Left renal pelvis (tissue), 4 donors: ENCODE measurements around the gene HNRNPH1. TPM values are rescaled to one million over a fixed set of nuclear protein-coding genes. Genes with fewer than 3 reads are reported as not detected.

Experiments used
- DNase-seq, 4 donors: peaks; one replicate each; pipeline ENCODE4 v3.0.0-alpha.2; 2013; ENCODE audit warnings: low read depth in 4 of 4, low spot score in 3 of 4
- polyA plus RNA-seq, 4 donors: library from polyadenylated mRNA; unstranded; fragments of 120-200 nt; gene quantifications; one replicate each; pipeline ENCODE4 v1.2.1, GENCODE V29; 2013; ENCODE audit not compliant: insufficient read length in 4 of 4

The HNRNPH1 gene
- polyA plus RNA-seq, 4 donors: 889 to 1,576 (median 1,143) TPM

DNA sequence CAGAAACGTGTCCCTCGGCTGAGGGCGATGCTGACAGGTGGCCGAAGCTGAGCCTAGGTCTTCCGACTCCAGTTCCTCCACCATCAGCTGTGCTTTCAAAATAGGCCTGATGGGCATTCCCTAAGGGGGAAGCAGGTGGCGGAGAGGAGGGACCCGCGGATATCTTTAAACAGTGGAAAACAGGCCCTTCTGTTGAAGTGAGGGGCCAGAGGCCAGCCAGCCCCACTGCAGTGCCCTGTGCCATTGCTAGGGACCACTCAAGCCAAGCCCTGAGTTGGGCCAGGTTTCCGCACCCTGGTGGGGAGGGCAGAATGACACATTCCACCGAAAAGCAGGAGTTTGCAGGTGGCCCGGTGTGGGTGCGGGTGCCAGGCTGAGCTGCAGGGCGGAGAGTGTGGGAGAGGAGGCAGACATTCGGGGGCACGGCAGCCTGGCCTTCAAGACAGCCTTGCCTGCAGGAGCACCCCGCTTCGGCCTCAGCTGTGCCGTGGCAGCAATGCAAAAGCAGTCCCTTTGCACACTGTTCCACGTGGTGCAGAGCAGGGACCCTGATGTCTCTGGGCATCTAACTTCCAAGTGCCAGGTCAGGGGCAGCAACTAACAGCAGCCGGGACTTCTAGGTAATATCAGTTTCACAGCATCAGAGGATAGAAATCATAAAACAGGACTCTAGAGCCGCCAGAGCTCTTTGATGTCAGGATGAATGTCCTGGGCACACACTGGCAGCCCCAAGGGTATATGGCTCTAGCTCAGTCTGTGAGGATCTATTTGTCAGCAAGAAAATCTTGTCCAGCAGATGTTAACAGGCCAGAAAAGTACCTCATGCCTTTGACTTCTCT lies 17.2 kb downstream of the HNRNPH1 start:
- no peak for DNase-seq

DNA sequence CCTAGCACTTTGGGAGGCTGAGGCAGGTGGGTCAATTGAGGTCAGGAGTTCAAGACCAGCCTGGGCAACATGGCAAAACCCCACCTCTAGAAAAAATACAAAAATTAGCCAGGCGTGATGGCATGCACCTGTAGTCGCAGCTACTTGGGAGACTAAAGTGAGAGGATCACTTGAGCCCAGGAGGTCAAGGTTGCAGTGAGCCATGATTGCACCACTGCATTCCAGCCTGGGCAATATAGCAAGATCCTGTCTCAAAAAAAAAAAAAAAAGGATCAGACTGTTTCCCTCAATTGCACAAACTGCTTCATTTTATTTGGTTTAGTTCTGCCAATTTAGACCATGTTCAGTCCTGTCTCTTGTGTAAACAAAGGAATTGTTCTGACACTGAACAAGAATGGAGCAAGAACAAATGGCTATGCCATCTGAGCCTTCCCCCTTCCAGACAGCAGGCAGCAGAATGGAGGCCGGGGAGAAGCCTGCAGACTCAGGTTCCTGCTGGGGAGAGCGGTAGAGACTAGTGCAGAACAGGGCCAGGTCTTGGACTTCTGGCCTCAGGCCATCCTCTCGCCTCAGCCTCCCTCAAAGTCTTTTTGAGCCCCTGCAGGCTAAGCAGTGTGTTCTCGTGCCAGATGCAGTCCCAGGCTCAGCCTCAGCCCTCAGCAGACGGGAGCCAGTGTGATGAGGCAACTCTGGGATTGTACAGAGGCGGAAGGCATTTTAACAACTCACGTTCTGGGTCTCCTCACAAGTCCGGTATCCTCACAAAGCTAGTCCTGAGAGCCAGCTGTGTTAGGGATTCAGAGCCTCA lies 18.2 kb downstream of the HNRNPH1 start:
- DNase-seq: no peak

- no peak for DNase-seq
Observed at GRCh38 chr5:179603308-179603707, 20.2 kb downstream of the HNRNPH1 start.

DNA sequence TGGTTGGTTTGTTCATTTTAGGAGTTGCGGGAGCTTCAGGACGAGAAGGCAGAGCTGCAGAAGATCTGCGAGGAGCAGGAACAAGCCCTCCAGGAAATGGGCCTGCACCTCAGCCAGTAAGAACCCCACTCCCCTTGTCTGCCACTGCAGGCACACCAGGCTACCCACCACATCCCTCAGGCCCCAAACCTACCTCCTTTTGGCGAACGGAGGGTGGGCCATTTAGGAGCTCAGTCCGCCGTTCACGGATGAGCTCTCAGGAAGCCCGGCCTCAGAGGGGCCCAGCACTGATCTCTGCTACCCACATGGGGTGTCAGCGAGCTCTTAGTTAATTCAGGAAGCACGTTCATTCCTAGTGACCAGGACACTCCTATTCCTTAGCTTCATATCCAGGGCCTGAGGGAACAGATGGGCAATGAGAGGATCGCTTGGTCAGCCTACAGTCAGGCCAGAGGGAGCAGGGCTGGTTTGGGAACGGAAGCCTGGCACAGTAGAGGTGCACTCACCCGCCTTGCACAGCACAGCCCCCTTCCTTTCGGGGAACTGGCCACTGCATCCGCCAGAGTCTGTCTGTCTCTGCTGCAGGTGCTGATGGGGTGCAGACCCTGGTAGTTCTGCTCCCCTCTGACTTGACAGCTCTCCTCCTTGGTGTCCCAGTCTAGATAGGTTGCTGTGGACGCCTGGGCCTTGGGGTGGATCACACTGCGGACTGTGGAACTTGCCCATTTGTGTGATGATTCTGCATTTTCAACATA lies 21.4 kb downstream of the HNRNPH1 start:
- no peak for DNase-seq

DNA sequence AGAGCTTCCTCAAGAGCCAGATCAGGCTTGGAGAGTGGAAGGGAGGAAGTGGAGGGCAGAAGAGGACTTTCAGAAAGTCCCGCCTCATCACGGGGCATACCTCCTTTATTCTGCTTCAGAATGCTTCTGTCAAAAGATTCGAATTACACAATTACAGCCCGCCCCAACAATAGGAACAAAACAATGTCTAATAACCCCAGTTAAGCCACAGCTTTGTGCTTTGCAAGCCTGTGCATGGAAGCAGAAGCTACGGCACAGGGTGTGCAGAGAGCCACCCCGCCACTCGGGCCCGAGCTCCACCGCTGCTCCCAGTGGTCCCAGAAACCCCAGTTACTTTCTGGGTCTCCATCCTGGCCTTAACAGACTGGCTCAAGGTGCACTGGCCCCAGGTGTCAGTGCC lies 23.5 kb downstream of the HNRNPH1 start:
- DNase-seq: no peak

DNA sequence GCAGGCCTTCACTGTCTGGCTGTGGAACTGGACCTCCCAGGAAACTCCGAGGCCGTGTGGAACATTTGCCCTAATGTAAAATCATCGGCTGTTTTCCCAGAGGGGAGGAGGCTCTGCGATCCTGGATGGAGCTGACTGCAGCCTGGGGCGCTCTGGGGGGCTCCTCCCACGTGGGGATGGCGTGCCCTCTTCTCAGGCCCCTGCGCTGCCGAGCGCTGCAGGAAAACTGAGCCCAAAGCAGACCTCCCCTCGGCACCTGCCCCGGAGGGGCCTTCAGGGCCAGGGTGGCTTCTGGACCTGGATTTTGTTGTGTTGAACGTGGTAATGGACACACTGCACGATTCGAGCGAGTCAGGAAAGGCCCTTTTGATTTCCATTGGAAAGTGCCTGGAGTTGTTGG lies 23.9 kb downstream of the HNRNPH1 start:
- no peak for DNase-seq

- DNase-seq: no peak
Observed at GRCh38 chr5:179599100-179599499, 24.4 kb downstream of the HNRNPH1 start.

DNA sequence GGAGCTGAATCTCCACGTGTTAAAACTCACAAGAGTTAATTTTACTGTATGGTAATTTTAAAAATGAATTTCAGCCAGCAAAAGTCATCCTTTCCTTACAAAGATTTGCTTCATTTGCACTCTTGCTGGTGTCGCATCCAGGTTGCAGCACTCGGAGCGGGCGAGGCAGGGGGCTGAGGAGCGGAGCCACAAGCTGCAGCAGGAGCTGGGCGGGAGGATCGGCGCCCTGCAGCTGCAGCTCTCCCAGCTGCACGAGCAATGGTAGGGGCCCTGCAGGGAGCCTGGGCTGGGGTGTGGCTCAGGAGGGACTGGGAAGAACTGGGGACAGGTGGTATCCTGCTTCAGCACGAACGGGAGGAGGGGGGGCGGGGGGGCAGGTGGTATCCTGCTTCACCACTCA lies 27.1 kb downstream of the HNRNPH1 start:
- no peak for DNase-seq

GRCh38 chr5:179595916-179596315 lies 27.6 kb downstream of the HNRNPH1 start:
- DNase-seq: no peak

DNA sequence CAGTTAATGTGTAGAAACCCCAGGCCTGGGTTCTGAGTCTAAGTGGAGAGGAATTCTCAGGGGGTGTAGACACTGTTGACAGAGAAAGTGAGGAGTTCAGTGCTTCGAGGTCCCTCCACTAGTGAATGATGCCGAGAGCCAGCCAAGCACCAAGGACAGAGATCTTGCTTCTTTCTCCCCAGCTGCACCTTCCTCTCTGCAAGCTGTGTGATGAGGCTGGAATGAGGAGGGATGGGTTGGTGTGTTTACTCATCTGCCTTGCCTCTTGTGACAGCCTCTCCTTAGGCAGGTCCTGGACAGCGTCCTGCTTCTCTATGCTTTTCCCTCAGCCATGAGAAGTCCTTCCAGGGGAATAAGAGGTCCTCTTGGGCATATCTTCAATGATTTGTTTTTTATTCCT lies 35.3 kb downstream of the HNRNPH1 start:
- no peak for DNase-seq

DNA sequence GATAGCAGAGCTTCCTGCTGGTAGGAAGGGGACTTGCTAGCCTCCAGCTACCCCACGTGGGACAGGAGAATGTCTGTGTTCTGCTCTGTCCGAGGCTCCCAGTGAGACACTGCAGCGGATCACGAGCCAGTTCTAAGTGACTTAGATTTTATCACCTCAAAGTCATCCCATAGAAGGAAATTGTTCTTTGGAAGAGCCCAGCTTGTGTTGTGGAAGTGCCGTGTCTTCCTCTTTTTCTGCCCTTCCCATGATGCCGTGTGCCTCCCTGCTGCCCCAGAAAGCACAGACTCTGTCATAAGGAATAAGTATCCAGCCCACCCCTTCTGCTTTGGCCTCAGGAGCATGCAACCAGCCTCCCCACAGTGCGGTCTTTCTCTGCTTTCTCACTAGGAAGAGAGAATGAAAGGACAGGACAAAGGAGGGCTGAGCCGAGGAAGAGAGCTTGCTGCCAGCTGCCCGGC lies 37.5 kb downstream of the HNRNPH1 start:
- no peak for DNase-seq

DNA sequence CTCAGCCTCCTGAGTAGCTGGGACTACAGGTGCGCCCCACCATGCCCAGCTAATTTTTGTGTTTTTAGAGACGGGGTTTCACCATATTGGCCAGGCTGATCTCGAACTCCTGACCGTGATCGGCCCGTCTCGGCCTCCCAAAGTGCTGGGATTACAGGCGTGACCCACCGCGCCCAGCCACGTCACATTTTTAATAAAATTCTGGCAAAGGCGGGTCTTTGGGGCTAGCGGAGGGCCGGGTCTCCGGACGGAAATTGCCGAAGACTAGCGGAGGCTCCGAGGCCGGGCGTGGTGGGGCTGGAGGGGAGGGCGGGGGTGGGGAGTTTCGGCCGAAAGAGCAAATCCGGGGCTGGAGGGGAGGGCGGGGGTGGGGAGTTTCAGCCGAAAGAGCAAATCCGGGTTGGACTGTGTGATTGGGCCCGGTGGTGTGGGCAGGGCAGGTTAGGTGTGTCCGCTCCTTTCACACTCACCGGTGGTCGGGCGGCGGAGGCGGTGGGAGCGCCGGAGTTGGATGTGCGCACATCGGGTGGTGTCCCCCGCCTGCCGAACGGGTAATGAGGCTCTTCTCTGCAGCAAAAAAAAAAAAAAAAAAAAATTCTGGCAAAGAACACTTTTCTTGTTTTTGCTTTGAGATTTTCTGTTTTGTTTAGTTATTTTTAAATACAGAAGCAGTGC lies 46.0 kb downstream of the HNRNPH1 start:
- DNase-seq: no peak

DNA sequence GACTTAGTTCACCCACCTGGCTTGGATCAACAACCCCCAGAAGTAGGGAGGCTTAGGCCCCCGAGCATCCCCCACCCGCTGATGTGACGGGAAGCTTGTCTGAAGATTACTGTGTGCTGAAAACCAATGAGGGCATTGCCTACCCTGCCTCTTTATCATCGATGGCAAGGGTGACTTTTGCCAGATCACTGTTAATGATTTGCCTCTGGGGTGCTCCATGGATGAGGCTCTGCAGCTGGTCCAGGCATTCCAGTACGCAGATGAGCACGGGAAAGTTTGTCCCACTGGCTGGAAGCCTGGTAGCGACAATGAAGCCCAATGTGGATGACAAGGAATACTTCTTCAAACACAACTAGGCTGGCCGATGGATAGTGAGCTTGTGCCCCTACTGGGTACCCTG lies 51.1 kb downstream of the HNRNPH1 start:
- DNase-seq: no peak

DNA sequence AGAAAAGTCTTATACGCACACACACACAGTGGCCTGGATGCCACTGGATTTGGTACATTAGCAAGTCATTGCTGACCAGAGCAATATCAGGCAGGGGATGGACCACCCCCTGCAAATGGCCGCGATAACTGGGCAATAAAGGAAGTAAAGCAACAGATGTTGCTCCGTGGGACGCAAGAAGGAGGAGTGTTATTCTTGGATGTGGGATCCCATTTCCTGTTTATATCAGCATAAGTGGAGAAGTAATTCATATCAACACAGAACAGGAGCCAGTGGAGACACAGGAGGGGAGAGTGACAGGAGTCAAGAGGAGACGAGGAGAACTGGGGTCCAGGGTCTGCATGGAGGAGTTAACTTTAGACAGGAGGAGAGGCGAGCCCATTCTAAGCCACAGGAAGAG lies 54.8 kb downstream of the HNRNPH1 start:
- DNase-seq: no peak

GRCh38 chr5:179564526-179564925 lies 58.9 kb downstream of the HNRNPH1 start:
- DNase-seq: no peak

Other genes starting within 250 kb of the HNRNPH1 start
- 10 to 100 TPM; 51.6 to 91.5 (median 83.7) TPM for gene RUFY1, start 73.1 kb downstream of the HNRNPH1 start, polyA plus RNA-seq
- 1 to 10 TPM in 1 of 4 donors, under 1 TPM in 3; 0.23 to 1.4 (median 0.27) TPM for gene CBY3, start 57.4 kb upstream of the HNRNPH1 start, polyA plus RNA-seq
- gene CANX, start 75.3 kb upstream of the HNRNPH1 start, polyA plus RNA-seq: 100 to 1,000 TPM; 384 to 691 (median 559) TPM
- gene MAML1, start 109.2 kb upstream of the HNRNPH1 start, polyA plus RNA-seq: 10 to 100 TPM; 40.1 to 47.1 (median 43.2) TPM
- gene LTC4S, start 170.3 kb upstream of the HNRNPH1 start, polyA plus RNA-seq: 1 to 10 TPM; 2.2 to 4.6 (median 3.4) TPM
- gene MGAT4B, start 183.2 kb upstream of the HNRNPH1 start, polyA plus RNA-seq: 100 to 1,000 TPM in 3 of 4 donors, 10 to 100 TPM in 1; 94.1 to 176 (median 169) TPM
- gene SQSTM1, start 197.2 kb upstream of the HNRNPH1 start, polyA plus RNA-seq: 100 to 1,000 TPM in 2 of 4 donors, 10 to 100 TPM in 2; 87.6 to 119 (median 101) TPM
- gene MRNIP, start 235.1 kb upstream of the HNRNPH1 start, polyA plus RNA-seq: 10 to 100 TPM; 28.4 to 50.3 (median 33.7) TPM